GM21786 (cell line): ENCODE data around the gene DNM3.
"Not testable (repeated sequence)": the region's sequence is repeated elsewhere in the genome, so short reads cannot be mapped to it uniquely, and the experiment has no call there.

Source experiments
- ATAC-seq: cut with Tn5 transposase; IDR thresholded peaks from one replicate; pipeline ENCODE4 v1.9.1; 2021; ENCODE audit not compliant: unreplicated experiment

The DNM3 gene

GRCh38 chr1:172005856-172006255 is 164.6 kb downstream of the DNM3 start:
- no peak for ATAC-seq

- ATAC-seq = no peak
These were observed 165.4 kb downstream of the DNM3 start for GRCh38 chr1:172006660-172007059.

GRCh38 chr1:172018727-172019311 is 177.5 kb downstream of the DNM3 start:
- no peak for ATAC-seq

- ATAC-seq = no peak
These were observed 178.7 kb downstream of the DNM3 start for GRCh38 chr1:172019976-172020375.

DNA sequence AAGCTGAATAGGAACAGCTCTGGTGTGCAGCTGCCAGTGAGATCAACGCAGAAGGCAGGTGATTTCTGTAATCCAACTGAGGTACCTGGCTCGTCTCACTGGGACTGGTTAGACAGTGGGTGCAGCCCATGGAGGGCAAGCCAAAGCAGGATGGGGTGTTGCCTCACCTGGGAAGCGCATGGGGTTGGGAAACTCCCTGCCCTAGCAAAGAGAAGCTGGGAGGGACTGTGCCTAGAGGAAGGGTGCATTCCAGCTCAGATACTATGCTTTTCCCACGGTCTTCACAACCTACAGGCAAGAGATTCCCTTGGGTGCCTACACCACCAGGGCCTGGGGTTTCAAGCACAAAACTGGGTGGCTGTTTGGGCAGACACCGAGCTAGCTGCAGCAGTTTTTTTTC is 183.2 kb downstream of the DNM3 start:
- ATAC-seq = no peak

DNA sequence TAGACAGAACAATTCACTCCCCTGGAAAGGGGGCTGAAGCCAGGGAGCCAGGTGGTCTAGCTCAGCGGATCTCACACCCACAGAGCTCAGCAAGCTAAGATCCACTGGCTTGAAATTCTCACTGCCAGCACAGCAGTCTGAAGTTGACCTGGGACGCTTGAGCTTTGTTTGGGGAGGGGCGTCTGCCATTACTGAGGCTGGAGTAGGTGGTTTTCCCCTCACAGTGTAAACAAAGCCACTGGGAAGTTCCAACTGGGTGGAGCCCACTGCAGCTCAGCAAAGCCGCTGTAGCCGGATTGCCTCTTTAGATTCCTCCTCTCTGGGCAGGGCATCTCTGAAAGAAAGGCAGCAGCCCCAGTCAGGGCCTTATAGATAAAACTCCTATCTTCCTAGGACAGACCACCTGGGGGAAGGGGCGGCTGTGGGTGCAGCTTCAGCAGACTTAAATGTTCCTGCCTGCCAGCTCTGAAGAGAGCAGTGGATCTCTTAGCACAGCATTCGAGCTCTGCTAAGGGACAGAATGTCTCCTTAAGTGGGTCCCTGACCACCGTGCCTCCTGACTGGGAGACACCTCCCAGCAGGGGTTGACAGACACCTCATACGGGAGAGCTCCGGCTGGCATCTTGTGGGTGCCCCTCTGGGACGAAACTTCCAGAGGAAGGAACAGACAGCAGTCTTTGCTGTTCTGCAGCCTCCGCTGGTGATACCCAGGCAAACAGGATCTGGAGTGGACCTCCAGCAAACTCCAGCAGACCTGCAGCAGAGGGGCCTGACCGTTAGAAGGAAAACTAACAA is 183.8 kb downstream of the DNM3 start:
- ATAC-seq = not testable (repeated sequence)

- no peak for ATAC-seq
These were observed 199.2 kb downstream of the DNM3 start for GRCh38 chr1:172040466-172040865.

- no peak for ATAC-seq
These were observed 199.8 kb downstream of the DNM3 start for GRCh38 chr1:172041102-172041501.

DNA sequence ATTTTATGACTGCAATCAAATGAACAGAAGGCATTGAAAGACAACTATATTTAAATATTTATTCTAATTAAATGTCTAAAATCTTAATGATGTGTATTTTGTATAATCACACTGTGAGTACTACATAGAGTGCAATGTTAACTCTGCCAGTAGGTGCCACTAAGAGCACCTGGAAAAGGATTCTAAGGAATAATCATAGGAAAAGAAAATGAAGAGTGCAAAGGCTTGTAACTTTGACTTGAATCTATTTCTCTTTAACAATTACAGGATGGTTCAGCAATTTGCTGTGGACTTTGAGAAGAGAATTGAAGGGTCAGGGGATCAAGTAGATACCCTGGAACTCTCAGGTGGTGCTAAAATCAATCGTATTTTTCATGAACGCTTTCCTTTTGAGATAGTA is 200.4 kb downstream of the DNM3 start:
- no peak for ATAC-seq

GRCh38 chr1:172043900-172044299 is 202.6 kb downstream of the DNM3 start:
- ATAC-seq = no peak

GRCh38 chr1:172051898-172052297 is 210.6 kb downstream of the DNM3 start:
- no peak for ATAC-seq

DNA sequence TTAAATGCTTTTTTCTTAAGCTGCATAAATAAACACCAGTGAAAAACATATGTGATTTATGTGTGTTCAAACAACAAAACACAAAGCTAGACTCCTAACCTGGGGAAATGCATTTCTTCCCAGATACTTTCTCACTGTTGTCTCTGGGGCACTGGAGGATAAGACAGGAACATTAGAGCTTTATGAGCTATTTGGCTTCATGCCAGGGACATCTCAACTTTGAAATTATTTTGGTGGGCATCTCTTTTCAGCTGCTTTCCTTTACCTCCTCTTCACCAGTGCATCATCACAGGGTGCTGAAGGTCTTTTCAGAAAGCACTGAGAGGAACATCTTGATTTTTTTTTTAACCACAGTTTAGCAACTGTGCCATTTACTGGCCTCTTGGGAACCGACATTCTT is 212.9 kb downstream of the DNM3 start:
- no peak for ATAC-seq

DNA sequence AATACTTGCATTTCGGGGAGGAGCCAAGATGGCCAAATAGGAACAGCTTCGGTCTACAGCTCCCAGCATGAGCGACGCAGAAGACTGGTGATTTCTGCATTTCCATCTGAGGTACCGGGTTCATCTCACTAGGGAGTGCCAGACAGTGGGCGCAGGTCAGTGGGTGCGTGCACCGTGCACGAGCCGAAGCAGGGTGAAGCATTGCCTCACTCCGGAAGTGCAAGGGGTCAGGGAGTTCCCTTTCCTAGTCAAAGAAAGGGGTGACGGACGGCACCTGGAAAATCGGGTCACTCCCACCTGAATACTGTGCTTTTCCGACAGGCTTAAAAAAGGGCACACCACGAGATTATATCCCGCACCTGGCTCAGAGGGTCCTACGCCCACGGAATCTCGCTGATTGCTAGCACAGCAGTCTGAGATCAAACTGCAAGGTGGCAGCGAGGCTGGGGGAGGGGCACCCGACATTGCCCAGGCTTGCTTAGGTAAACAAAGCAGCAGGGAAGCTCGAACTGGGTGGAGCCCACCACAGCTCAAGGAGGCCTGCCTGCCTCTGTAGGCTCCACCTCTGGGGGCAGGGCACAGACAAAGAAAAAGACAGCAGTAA is 214.6 kb downstream of the DNM3 start:
- not testable (repeated sequence) for ATAC-seq

GRCh38 chr1:172068334-172068733 is 227.0 kb downstream of the DNM3 start:
- ATAC-seq = no peak

- ATAC-seq = no peak
These were observed 227.8 kb downstream of the DNM3 start for GRCh38 chr1:172069051-172069450.

DNA sequence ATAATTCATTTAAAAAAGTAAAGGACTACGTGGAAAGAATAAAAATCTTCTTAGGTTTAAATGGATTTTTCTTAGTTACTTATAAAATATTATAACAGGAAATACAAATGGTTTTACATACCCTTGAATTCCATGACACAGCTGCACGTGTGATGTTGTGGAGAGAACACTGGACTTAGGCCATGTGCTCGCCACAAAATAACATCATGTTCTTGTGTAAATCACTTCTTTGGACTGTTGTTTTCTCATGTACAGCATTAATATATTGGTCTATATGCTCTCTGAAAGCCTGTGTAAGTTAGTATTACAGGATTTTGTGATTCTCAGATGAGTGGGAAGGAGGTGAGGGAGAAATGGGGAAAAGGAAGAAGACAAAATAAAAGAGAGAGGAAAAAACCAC is 228.2 kb downstream of the DNM3 start:
- no peak for ATAC-seq

GRCh38 chr1:172070055-172070454 is 228.8 kb downstream of the DNM3 start:
- ATAC-seq = no peak

DNA sequence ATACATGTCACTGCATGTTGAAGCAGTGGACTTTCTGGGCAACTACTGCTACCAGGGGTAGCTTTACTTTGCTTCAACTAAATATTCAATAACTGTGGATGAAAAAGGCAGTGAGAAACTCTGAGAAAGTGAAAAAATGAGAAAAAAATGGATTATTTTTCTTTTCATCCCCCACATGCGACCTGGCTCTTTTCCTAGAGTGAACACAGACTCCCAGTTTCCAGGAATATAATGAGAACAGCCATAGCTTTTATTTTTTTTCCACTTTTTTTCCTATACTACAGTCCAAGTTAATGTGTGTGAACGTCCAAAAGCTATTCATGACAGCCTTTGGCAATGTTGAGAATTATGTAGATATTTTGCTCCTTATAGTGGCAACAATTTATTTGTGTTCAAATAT is 230.4 kb downstream of the DNM3 start:
- no peak for ATAC-seq

GRCh38 chr1:172079859-172080258 is 238.6 kb downstream of the DNM3 start:
- ATAC-seq = not testable (repeated sequence)

- ATAC-seq = no peak
These were observed 241.9 kb downstream of the DNM3 start for GRCh38 chr1:172083191-172083590.

GRCh38 chr1:172084876-172085275 is 243.6 kb downstream of the DNM3 start:
- no peak for ATAC-seq

DNA sequence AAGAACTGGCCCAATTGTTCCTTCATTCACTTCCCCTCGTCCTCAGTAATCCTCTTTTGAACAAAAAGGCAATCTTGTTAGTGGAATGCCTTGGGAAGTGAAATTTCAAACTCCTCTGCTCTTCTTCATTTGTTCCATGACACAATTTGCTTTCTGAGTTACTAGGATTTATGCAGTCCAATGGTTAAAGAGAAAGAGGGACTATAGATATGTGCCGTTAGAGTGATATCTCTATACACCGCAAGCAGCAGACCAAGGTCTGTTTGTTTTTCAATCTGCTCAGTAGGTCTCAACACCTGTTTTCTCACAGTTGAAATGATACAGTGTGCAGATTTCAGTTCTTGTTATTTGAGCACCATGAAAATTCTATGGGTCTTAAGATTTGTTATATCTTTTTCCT is 244.0 kb downstream of the DNM3 start:
- ATAC-seq = no peak
